SK-MEL-5 (cell line): ENCODE data around the gene CAPNS1. TPM values are rescaled to one million over a fixed set of nuclear protein-coding genes. Genes with fewer than 3 reads are reported as not detected.
"Not testable (repeated sequence)": the region's sequence is repeated elsewhere in the genome, so short reads cannot be mapped to it uniquely, and the experiment has no call there.

Source experiments
- DNase-seq: peaks from one replicate; pipeline ENCODE4 v3.0.0-alpha.2; 2016; ENCODE audit warnings: low read depth, low spot score
- in situ Hi-C: cut with HindIII; loops from 2 replicates; pipeline ENCODE4 v1.10.0; 2016; ENCODE audit warnings: low sequenced_read_pairs, high pct_unique_total_duplicates, low pct_unique_long_range_greater_than_20kb
- total RNA-seq: library from RNA; depleted of rRNA; stranded (reverse); fragments of >200 nt; shearing (Covaris generic); gene quantifications from 2 replicates; pipeline ENCODE4 v1.2.3, GENCODE V29; 2014

The CAPNS1 gene
- total RNA-seq, 1 experiment from 2014 or later: 214 TPM

- DNase-seq: no peak
- in situ Hi-C loops: no loop called here
Observed at GRCh38 chr19:36112678-36113077, 27.2 kb upstream of the CAPNS1 start.

DNA sequence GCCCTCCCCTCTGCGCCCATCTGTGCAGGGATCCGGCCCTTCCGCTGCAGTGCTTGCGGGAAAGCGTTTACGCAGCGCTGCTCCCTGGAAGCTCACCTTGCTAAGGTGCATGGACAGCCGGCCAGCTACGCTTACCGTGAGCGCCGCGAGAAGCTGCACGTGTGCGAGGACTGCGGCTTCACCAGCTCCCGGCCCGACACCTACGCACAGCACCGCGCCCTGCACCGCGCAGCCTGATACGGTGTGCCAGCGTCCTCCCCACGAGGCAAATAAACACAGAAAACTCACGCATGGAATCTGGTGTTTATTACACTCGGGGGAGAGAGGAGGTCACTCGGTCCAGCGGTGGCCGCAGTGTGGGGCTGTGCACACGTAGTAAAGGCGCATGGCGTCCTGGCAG, 26.4 kb upstream of the CAPNS1 start:
- in situ Hi-C loops: no loop called here
- DNase-seq: no peak

GRCh38 chr19:36113894-36114720, 25.8 kb upstream of the CAPNS1 start:
- in situ Hi-C loops: no loop called here
- peak; percentile 23 for DNase-seq

DNA sequence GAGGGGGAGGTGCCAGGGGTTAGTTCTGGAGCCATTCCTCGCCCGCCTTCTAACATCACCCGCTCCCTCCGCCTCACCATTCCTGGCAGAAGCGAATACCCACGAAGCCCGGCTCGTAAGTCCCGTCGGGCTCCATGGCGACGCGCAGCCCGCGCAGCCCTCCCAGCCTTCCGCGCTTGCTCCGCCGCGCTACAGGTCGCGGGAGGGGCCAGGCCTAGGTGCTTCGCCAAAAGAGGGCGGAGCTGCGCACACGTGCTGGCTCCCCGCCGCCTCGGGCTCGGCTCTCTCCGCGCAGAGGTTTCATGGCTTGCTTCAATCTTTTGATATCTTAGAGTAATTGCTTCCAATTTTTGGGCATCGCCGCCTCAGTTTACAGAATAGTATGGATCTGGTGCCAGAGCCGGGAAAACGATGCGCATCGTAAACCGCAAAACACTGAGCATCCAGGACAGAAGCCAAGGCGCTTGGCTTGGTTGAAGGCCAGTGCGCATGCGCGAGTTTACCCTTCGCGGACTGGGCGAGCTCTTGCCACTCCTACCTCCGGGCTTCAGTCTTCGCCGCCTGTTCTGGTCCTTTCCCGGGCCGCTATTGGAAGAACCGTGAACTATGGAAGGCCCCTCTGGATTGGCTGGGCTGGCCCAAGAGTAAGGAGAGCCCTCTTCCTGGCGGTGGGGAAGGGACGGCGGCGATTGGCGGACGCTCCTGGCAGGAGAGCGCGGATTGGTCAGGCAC, 25.0 kb upstream of the CAPNS1 start, which contains the start of gene POLR2I:
Gene POLR2I, minus strand, starts transcription at position 155 of the 732 bp plus-strand sequence. Its CDS starts 19 bp downstream, at position 136.
- in situ Hi-C loops: no loop called here
- DNase-seq: peak; percentile 100

- in situ Hi-C loops: no loop called here
- DNase-seq: peak; percentile 5
Observed at GRCh38 chr19:36115453-36116343, 24.2 kb upstream of the CAPNS1 start, which contains the start of gene TBCB. TBCB (plus strand) TSS chr19:36115468; CDS start chr19:36115561, 93 bp downstream.

DNA sequence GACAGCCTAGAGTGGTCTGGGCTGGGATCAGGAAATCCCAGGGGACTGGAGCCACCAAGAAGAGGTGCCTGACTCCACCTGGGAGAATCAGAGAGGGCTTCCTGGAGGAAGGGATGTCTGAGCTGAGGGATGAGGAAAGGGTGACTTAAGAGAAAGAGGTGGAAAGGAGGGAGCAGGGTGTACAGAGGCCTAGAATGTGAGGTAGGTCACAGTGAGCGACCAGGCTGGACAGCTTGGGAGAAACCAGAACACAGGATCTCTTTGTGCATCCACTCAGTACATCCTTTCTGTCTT, 23.6 kb upstream of the CAPNS1 start:
- in situ Hi-C loops: no loop called here
- DNase-seq: no peak

DNA sequence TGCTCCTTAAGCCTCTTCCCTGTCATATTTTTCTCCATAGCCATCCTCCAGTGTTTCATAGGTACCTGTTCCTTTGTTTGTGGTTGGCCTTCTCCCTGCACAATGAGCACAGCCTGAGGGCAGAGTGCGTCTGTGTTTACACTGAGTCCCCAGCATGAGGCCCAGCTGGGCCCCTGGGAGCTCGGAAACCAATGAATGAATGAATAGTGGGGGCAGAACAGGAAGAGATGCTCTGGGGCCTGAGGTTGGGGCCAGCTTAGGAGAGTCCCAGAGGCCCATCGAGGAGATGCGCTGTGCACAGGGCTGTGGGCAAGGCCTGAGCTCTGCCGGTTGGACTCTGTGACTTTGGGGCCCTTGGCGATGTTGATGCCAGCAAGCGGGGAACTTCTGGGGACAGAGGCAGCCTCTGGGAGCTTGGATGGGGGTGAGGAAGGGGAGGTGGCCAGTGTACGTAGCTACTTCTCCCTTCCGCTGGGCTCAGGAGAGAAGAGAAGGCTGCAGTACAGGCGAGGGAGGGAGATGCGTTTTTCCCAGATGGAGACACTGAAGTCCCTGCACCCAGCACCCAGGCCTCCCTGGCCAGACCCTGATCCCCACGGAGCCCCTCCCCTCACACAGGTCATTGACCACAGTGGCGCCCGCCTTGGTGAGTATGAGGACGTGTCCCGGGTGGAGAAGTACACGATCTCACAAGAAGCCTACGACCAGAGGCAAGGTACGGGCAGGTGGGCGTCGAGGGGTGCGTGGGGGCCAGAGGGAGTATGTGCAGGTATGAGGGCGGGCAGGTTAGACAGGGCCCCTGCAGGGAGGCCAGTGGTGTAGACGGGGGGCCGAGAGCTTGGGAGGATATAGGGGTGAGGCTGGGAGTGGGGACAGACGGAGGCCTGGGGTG, 19.5 kb upstream of the CAPNS1 start:
- no peak for DNase-seq
- in situ Hi-C loops: no loop called here

- no peak for DNase-seq
- in situ Hi-C loops: no loop called here
Observed at GRCh38 chr19:36120984-36121358, 18.9 kb upstream of the CAPNS1 start.

DNA sequence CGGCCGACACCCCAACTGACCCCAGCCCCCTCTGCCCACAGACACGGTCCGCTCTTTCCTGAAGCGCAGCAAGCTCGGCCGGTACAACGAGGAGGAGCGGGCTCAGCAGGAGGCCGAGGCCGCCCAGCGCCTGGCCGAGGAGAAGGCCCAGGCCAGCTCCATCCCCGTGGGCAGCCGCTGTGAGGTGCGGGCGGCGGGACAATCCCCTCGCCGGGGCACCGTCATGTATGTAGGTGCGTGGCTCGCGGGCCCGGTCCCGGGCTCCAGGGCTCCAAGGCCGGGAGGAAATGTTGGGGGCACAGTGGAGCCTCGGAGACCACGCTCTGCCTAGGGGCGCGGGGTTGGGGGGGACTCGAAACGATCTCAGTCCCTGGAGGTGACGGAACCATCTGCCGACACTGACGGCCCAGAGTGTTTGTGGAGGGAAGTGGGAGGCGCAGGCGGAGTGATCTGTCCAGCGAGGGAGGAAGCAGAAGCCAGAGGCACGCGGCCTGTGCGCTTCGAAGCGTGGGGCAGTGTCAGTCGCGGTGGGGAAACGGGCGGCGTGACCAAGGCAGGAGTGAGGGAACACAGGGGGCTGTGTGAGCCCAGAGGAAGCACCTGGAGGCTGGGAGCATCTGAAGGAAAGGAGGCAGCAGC, 18.3 kb upstream of the CAPNS1 start:
- DNase-seq: no peak
- in situ Hi-C loops: no loop called here

DNA sequence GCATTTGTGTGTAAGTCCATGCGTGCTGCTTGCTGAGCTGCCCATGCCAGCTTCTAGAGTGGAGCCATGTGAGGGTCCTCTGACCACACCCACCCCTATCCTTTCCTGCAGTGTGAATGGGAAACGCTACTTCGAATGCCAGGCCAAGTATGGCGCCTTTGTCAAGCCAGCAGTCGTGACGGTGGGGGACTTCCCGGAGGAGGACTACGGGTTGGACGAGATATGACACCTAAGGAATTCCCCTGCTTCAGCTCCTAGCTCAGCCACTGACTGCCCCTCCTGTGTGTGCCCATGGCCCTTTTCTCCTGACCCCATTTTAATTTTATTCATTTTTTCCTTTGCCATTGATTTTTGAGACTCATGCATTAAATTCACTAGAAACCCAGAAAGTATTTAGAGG, 14.3 kb upstream of the CAPNS1 start:
- DNase-seq: no peak
- in situ Hi-C loops: no loop called here

DNA sequence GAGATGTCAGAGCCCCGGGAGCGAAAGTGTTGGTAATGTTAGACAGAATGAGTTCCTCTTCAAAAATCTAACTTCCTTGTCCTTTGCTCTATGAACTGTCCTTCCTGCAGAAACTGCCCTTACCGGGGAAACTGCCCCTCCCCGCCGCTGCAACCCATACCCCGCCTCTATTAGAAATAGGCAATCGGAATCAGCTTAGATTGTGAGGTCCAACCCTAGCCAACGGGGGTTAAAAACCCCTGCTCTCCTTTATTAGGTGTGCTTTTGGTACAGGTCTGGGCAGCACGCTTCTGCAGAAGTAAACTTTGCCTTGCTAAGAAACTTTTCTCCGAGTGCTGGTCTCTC, 11.5 kb upstream of the CAPNS1 start:
- in situ Hi-C loops: no loop called here
- DNase-seq: no peak

GRCh38 chr19:36131221-36131620, 8.6 kb upstream of the CAPNS1 start:
- in situ Hi-C loops: not testable (repeated sequence)

GRCh38 chr19:36134867-36135266, 5.0 kb upstream of the CAPNS1 start:
- DNase-seq: not testable (repeated sequence)

More at GRCh38 chr19:36131221-36131620, 8.6 kb upstream of the CAPNS1 start:
- not testable (repeated sequence) for DNase-seq

GRCh38 chr19:36136964-36137686, 2.7 kb upstream of the CAPNS1 start:
- in situ Hi-C loops: no loop called here
- no peak for DNase-seq

More at GRCh38 chr19:36134867-36135266, 5.0 kb upstream of the CAPNS1 start:
- in situ Hi-C loops: not testable (repeated sequence)

GRCh38 chr19:36139120-36139472, 770 bp upstream of the CAPNS1 start:
- no peak for DNase-seq

More at GRCh38 chr19:36139120-36139472, 770 bp upstream of the CAPNS1 start:
- in situ Hi-C loops: no loop called here
